Stimulated activated CD8-positive, alpha-beta memory T cell treated with anti-CD3 and anti-CD28 coated beads, Interleukin-15, amount 100 ng/mL, for 4 hours (primary cell): ENCODE results near the gene HEXIM2.

Experiments used
- DNase-seq, 2 donors: peaks; one replicate each; pipeline ENCODE4 v3.0.0-alpha.2; 2020; ENCODE audit warnings: low read depth in 2 of 2

Gene HEXIM2

DNA sequence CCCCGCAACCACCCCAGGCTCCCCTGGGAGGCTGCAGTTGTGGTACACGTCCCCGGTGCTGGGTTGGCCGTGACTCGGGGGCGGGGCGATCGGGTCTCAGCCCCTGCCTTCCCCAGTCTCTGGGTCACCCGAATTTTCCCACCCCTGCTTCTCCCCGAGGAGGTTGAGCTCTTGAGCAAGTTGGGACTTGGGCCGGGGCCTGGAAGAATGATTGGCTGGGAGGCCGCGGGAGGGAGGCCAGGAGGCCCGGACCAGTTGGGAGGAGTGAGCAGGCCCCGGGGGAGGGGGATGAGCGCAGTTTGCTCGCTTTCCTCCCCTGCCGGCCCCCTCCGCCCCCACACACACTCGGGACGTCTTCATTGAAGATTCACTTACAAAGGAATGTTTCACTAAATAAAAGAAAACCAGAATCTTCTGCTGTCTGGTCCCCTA is 17.9 kb upstream of the HEXIM2 start:
- DNase-seq, result no peak

DNA sequence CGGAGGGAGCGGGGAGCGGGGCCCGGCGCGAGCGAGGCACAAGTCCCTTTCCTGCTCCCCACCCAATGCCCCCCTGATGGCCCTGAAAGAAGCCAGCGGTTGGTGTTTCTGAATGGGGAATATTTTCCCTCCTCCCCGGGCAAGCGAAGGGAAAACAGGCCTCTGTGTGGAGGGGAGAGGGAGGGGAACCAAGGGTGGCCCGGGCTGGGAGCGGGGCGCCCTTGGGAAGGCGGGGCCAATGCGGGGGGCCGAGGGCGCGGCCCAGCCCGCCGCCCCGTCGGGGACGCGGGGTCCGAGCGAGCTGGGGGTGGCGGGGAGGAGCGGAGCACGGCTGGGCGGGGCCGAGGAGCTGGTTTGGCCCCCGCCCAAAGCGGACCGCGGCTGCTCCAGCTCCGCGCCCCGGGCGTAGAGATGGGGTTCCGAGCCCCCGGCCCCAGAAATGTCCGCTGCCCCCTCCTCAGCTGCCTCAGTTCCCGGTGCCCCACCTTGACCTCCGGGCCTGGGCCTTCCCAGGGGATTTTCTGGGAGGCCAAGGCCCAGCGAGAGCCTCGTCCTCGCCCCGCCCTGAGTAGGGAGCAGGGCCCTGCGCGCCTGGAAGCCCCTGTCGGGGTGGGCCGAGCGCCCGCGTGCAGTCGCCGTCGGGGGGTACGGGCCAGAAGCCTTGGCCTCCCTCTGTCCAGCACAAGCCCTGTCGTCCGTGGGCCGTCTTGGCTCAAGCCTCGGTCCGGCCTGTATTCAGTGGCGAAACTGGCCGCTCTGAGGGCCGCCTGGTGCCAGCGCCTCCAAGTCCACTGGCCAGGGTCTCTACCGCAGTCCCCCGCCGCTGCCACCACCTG is 17.3 kb upstream of the HEXIM2 start:
- no peak for DNase-seq

GRCh38 chr17:45145035-45145389 is 16.7 kb upstream of the HEXIM2 start:
- DNase-seq, result no peak

- no peak for DNase-seq
Observed at GRCh38 chr17:45146166-45146565, 15.5 kb upstream of the HEXIM2 start.

DNA sequence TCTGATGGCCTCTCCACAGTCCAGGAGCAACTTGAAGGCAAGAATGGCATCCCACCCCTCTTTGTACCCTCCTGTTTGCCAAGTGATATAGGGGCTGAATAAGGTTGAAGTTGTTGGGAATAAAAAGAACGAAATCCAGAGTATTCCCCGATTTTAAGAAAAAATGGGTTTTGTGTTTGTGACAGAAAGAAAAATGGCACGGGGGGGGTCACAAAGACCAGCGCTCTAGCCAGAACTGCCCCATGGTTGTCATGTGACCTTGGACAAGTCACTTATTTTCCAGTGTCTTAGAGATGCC is 15.1 kb upstream of the HEXIM2 start:
- DNase-seq, result no peak

DNA sequence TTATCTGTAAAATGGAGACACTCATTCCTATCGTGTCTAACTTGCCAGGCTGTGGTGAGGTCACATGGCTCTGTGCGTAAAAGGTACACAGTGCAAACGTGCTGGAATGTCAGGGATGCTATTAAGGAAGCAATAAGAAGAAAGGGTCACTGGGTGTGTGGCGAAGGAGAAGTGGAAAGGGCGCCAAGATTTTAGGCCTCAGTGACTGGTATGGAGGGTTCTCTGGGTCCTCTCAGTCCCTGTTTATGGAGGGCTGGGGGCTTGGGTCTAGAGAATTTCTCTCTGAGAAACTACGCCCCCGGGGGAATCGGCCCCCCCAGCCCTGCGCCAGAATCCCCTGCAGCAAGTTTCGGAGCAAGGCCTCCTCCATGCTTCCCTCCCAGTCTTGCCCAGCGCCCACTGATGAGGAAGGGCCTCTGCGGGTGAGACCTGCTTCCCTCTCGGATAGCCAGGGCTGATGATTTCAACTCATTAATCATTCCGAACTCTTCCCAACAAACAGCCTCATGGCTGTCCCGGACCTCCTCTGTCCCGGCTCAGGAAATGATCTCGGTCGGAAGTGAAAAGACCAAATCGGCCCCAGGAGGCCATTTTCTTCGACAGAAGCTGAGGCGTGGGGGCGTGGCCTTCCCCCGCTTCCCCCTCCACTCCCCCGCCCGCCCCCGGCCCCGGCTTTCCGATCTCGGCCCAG is 14.6 kb upstream of the HEXIM2 start:
- DNase-seq, result no peak

- peak; percentile 51 to 53 for DNase-seq
Observed at GRCh38 chr17:45147581-45148182, 14.0 kb upstream of the HEXIM2 start.

DNA sequence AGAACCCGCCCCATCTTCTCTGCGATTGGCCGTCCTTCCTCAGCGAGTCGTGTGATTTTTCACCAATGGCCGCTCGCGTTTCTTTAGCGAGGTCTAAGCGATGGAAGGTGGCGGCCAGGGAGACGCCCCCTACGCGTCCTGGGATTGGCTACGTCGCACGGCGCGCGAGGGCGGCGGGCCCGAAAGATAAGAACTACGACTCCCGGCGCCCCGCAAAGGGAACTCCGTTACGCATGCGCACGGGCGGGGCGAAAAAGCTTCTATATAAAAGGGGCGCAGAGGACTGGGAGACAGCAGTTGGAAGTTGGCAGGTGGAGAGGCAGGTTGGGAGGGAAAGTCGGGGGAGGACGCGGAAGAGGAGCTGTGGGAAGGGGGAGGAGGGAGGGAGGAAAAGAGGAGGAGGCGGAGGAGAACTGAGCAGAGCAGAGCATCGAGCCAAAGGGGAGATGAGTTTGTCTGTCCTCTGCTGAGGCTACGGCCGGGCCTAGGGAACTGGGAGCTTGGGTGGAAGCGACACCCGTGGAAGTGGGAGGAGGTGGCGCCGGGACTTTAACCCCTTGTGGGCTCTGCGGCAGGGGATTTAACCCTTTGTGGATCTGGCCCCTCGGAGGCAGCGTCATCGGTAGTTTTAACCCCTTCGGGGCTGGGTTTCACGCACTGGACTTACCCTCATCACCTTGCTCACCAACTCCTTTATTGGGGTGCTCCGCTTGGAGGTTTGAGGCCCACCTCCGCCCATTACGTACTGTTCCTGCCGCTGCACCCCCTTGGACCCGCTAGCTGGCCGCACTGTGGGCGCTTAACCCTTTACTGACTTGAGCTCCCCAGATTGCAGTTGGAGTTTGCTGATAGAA is 13.3 kb upstream of the HEXIM2 start, which contains the start of gene HEXIM1:
Gene HEXIM1, plus strand, starts transcription at position 293 of the 854 bp plus-strand sequence. CDS start 716 bp downstream, outside the sequence.
- peak; percentile 98 for DNase-seq

DNA sequence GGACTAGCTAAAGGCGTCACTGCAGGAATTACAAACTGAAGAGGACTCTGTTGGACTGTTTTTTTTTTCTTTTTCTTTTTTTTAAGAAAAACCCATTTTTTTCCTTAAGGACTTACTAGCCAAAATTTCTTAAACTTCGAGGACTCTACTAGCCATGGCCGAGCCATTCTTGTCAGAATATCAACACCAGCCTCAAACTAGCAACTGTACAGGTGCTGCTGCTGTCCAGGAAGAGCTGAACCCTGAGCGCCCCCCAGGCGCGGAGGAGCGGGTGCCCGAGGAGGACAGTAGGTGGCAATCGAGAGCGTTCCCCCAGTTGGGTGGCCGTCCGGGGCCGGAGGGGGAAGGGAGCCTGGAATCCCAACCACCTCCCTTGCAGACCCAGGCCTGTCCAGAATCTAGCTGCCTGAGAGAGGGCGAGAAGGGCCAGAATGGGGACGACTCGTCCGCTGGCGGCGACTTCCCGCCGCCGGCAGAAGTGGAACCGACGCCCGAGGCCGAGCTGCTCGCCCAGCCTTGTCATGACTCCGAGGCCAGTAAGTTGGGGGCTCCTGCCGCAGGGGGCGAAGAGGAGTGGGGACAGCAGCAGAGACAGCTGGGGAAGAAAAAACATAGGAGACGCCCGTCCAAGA is 12.5 kb upstream of the HEXIM2 start:
- peak in 1 of 2 donors; percentile 48 for DNase-seq

GRCh38 chr17:45149669-45150664 is 11.7 kb upstream of the HEXIM2 start:
- DNase-seq, result no peak

- no peak for DNase-seq
Observed at GRCh38 chr17:45150911-45151809, 10.5 kb upstream of the HEXIM2 start.

DNA sequence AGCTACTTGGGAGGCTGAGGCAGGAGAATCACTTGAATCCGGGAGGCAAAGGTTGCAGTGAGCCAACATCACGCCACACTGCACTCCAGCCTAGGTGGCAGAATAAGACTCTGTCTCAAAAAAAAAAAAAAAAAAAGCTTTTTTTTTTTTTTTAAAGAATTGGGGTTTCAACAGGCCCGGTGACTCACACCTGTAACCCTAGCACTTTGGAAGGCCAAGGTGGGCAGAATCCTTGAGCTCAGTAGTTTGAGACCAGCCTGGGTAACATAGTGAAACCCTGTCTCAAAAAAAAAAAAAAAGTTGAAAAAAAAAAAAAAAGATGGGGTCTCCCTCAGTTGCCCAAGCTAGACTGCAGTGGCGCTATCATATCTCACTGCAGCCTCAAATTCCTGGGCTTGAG is 6.6 kb upstream of the HEXIM2 start:
- no peak for DNase-seq

- no peak for DNase-seq
Observed at GRCh38 chr17:45155483-45155882, 6.2 kb upstream of the HEXIM2 start.

DNA sequence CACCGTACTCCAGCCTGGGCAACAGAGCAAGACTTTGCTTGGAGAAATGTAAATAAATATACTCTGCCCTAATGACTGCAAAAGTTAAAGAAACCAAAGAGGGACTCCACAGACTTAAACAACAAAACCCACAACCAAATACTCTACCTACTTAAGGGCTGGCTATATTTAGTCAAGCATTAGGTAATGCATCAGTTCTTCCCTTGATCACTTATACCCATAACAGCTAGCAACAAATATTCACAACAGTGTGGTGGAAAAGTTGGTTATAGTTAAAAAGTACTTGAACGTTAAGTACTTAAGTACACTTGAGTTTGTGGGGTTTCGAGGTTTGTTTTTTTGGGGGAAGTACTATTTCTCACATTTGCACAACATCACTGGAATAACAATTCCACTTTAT is 5.4 kb upstream of the HEXIM2 start:
- DNase-seq, result no peak

- DNase-seq, result peak; percentile 34 to 50
Observed at GRCh38 chr17:45160447-45161287, 1.0 kb upstream of the HEXIM2 start.

DNA sequence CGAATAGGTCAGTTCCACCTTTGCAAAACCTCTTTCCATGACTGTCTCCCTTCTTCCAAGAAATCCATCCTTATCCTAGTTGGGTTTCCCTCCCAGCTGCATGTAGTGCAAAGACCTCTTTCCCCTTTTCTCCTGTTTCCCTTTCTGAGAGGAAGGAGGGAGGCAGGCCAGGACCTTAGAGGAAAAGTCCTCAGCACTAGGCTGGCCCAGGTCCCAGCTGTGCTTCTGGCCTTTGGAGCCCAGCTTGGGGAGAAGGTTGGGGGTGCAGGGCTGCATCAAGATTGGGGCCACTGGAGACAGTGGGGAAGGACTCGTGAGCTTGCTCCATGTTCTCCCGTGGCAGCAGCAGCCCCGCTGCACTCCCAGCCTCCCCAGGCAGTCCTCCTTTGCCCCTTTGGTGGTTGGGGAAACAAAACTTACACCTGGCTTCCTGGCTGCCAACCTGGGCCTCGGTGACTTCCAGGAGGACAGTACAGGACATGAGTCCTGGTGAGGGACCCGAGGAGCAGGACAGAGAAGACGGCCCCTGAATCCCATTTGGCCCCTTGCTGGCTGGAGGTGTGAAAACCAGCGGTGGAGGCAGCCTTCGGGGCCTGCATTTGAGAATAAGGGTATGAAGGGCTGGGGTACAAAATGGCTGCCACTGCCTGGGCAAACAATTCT is 481 bp downstream of the HEXIM2 start:
- DNase-seq, result no peak

- DNase-seq, result no peak
Observed at GRCh38 chr17:45164734-45165269, 3.1 kb downstream of the HEXIM2 start.
